Mucosa of descending colon (tissue), 3 donors: ENCODE results near the gene IFITM1. TPM values are rescaled to one million over a fixed set of nuclear protein-coding genes. Genes with fewer than 3 reads are reported as not detected.
"Not testable (repeated sequence)": the region's sequence is repeated elsewhere in the genome, so short reads cannot be mapped to it uniquely, and the experiment has no call there.

Experiments
- ATAC-seq: fragments of 200-7000 bp; cut with Tn5 transposase; one replicate; pipeline ENCODE4 v1.9.1; 2020; ENCODE audit warnings: mild to moderate bottlenecking, moderate library complexity
- DNase-seq, 3 donors: peaks; one replicate each; pipeline ENCODE4 v3.0.0-alpha.2; 2020
- H3K36me3 ChIP-seq: fragments of 200-600 bp; one replicate; pipeline ENCODE4 v1.8.0; 2021; ENCODE audit warnings: low read depth, mild to moderate bottlenecking
- H3K4me1 ChIP-seq: fragments of 200-600 bp; one replicate; pipeline ENCODE4 v1.8.0; 2021; ENCODE audit warnings: low read depth, mild to moderate bottlenecking
- H3K4me3 ChIP-seq: fragments of 200-600 bp; one replicate; pipeline ENCODE4 v1.8.0; 2021; ENCODE audit warnings: mild to moderate bottlenecking
- H3K9me3 ChIP-seq: fragments of 200-600 bp; one replicate; pipeline ENCODE4 v1.8.0; 2021; ENCODE audit warnings: mild to moderate bottlenecking
- CTCF ChIP-seq: fragments of 200-600 bp; IDR thresholded peaks from one replicate; pipeline ENCODE4 v1.8.0; 2022; ENCODE audit warnings: antibody characterized with exemption, mild to moderate bottlenecking
- intact Hi-C, 2 donors: fragments of 100-400 bp; cut with DNase I in 1 of 2; cut with micrococcal nuclease in 1 of 2; formaldehyde crosslinking; loops; one replicate each; pipeline versions ENCODE4 v1.11.0 to v1.11.1; 2022; cut with DNase I, micrococcal nuclease
- total RNA-seq, 3 donors: library from RNA; stranded (reverse); fragmentation: NEBNext Ultra II Directional in 2 of 3; extraction: Animal tissue kit (Norgen Biotek cat#: 25700) in 2 of 3; gene quantifications; one replicate each; pipeline versions ENCODE4 v1.2.1 to v1.2.4, GENCODE V29; 2021 to 2023
- donor health status: DM: no; HTN: no; CAD: no; lungs with moderate emphysema.
- donor health status: DM: no; HTN: no; CAD: no.
- donor health status: DM: no; HTN: yes; CAD: no.

The IFITM1 gene
- total RNA-seq, 3 donors from 2014 or later = 80.2 to 182 (median 87.3) TPM

GRCh38 chr11:306645-307371, 7.0 kb upstream of the IFITM1 start:
- DNase-seq (peak in 1 of 3 donors; percentile 54), ATAC-seq (no peak)
- TF ChIP-seq CTCF = no peak
- no peak overlapping the region for H3K4me3 ChIP-seq
- intact Hi-C loops = no loop called here
- H3K36me3 ChIP-seq = no peaks in the 10 kb centered on the region
- H3K9me3 ChIP-seq = no peaks in the 10 kb centered on the region
- H3K4me1 ChIP-seq = peaks cover 10% of the 10 kb centered on the region

- intact Hi-C loops, H3K4me3 ChIP-seq, H3K9me3 ChIP-seq, H3K36me3 ChIP-seq: not testable (repeated sequence)
- peak; percentile 65 for ATAC-seq
- DNase-seq = peak; percentile 66 to 85 (median 67)
- peaks cover 13% of the 10 kb centered on the region for H3K4me1 ChIP-seq
Observed at GRCh38 chr11:307766-308708, 5.8 kb upstream of the IFITM1 start, which contains the start of gene IFITM2. TSS of gene IFITM2 (plus strand) at chr11:307816. CDS start at chr11:308193, 377 bp downstream.

- H3K4me3 ChIP-seq, intact Hi-C loops, H3K9me3 ChIP-seq, H3K36me3 ChIP-seq, ATAC-seq: not testable (repeated sequence)
- peak in 1 of 3 donors; percentile 57 for DNase-seq
- H3K4me1 ChIP-seq = peaks cover 22% of the 10 kb centered on the region
Observed at GRCh38 chr11:308740-309665, 4.8 kb upstream of the IFITM1 start.

- H3K4me1 ChIP-seq = peaks cover 21% of the 10 kb centered on the region
- intact Hi-C loops = not testable (repeated sequence)
Observed at GRCh38 chr11:309979-310572, 3.8 kb upstream of the IFITM1 start.

GRCh38 chr11:311013-311748, 2.7 kb upstream of the IFITM1 start:
- H3K4me3 ChIP-seq, intact Hi-C loops, H3K9me3 ChIP-seq, H3K36me3 ChIP-seq: not testable (repeated sequence)
- DNase-seq (peak in 1 of 3 donors; percentile 60), ATAC-seq (peak; percentile 60)
- peaks cover 27% of the 10 kb centered on the region for H3K4me1 ChIP-seq

More at GRCh38 chr11:309979-310572, 3.8 kb upstream of the IFITM1 start:
- H3K36me3 ChIP-seq, H3K4me3 ChIP-seq, H3K9me3 ChIP-seq: not testable (repeated sequence)
- ATAC-seq (peak; percentile 1), DNase-seq (peak in 1 of 3 donors; percentile 52)

GRCh38 chr11:312092-312816, 1.6 kb upstream of the IFITM1 start:
- Histone ChIP-seq H3K9me3 (no peaks in the 10 kb centered on the region), H3K4me1 (peaks cover 35% of the 10 kb centered on the region)

More at GRCh38 chr11:312092-312816, 1.6 kb upstream of the IFITM1 start:
- TF ChIP-seq CTCF = no peak
- DNase-seq (peak in 2 of 3 donors; percentile 43 to 55), ATAC-seq (no peak)
- Histone ChIP-seq H3K36me3 (no peaks in the 10 kb centered on the region), H3K4me3 (no peak overlapping the region)
- intact Hi-C loops = no loop called here
